A673 (cell line): ENCODE data around the gene NYNRIN. TPM values are rescaled to one million over a fixed set of nuclear protein-coding genes. Genes with fewer than 3 reads are reported as not detected.

ENCODE experiments used
- BruUV-seq: library from RNA; stranded (reverse); fragments of 400-500 nt; replicated peaks from 2 replicates; lab custom pipeline; 2021; lab: Mats Ljungman, UMichigan
- CTCF ChIA-PET: fragments of 300-600 bp; sonication (Branson Sonifier 250); formaldehyde crosslinking; loops from one replicate; lab custom pipeline; 2022; ENCODE audit warnings: antibody characterized with exemption; lab: Charles Lee
- POLR2A ChIA-PET: fragments of 300-600 bp; sonication (Branson Sonifier 250); formaldehyde crosslinking; loops from one replicate; lab custom pipeline; 2022; ENCODE audit warnings: antibody characterized with exemption; ENCODE audit not compliant: low non-redundant PET; lab: Charles Lee
- DNase-seq: peaks from one replicate; pipeline ENCODE4 v3.0.0-alpha.2; 2015; ENCODE audit warnings: low spot score
- H3K27ac ChIP-seq: fragments of 200-600 bp; sonication (generic); 2 replicates; pipeline ENCODE4 v1.5.1; 2016; ENCODE audit warnings: mixed run types, low read depth, mild to moderate bottlenecking, mixed read lengths, antibody characterized with exemption, low read length; ENCODE audit not compliant: poor library complexity, severe bottlenecking
- H3K27me3 ChIP-seq: fragments of 200-600 bp; sonication (generic); replicated peaks from 2 replicates; pipeline ENCODE4 v1.6.1; 2017; ENCODE audit warnings: mixed run types, low read depth, mild to moderate bottlenecking, mixed read lengths, antibody characterized with exemption, low read length; ENCODE audit not compliant: insufficient read depth, poor library complexity
- H3K36me3 ChIP-seq: fragments of 200-600 bp; sonication (generic); 2 replicates; pipeline ENCODE4 v1.6.1; 2016; ENCODE audit warnings: mixed run types, mild to moderate bottlenecking, mixed read lengths, antibody characterized with exemption, low read length; ENCODE audit not compliant: insufficient read depth, poor library complexity, severe bottlenecking
- H3K4me1 ChIP-seq: fragments of 200-600 bp; sonication (generic); 2 replicates; pipeline ENCODE4 v1.6.1; 2017; ENCODE audit warnings: mixed run types, mild to moderate bottlenecking, mixed read lengths, antibody characterized with exemption, low read length; ENCODE audit not compliant: insufficient read depth, poor library complexity, severe bottlenecking
- H3K4me3 ChIP-seq: fragments of 200-600 bp; sonication (generic); 2 replicates; pipeline ENCODE4 v1.5.1; 2016; ENCODE audit warnings: low read depth, mixed run types, mild to moderate bottlenecking, mixed read lengths, low read length; ENCODE audit not compliant: poor library complexity, severe bottlenecking
- H3K9me3 ChIP-seq: fragments of 200-600 bp; sonication (generic); 2 replicates; pipeline ENCODE4 v1.6.1; 2016; ENCODE audit warnings: mixed run types, low read depth, mild to moderate bottlenecking, mixed read lengths, antibody characterized with exemption, low read length; ENCODE audit not compliant: poor library complexity, severe bottlenecking
- EZH2 ChIP-seq: fragments of 200-600 bp; sonication (generic); IDR thresholded peaks from 2 replicates; pipeline ENCODE4 v1.6.1; 2017; ENCODE audit warnings: borderline replicate concordance, low read depth, mild to moderate bottlenecking, mixed read lengths, antibody characterized with exemption, low read length; ENCODE audit not compliant: poor library complexity, severe bottlenecking
- intact Hi-C: fragments of 100-400 bp; cut with micrococcal nuclease; formaldehyde crosslinking; loops from one replicate; pipeline ENCODE4 v1.10.0; 2022; ENCODE audit not compliant: unreplicated experiment
- total RNA-seq: library from RNA; stranded (reverse); gene quantifications from 2 replicates; pipeline ENCODE4 v1.2.3, GENCODE V29; 2021
- TF ChIP-seq, protein P1 (sequence below): fragments of 300-800, 200-600 bp; sonication (generic); conservative IDR thresholded peaks from 2 replicates; pipeline ENCODE4 v1.5.1; 2017; ENCODE audit warnings: low read depth, mild to moderate bottlenecking, antibody characterized with exemption, low read length, moderate library complexity, mixed read lengths

The NYNRIN gene
- total RNA-seq, 1 experiment from 2014 or later, result 8.6 TPM

- no peak for TF ChIP-seq EZH2
- TF ChIP-seq, protein P1, sequence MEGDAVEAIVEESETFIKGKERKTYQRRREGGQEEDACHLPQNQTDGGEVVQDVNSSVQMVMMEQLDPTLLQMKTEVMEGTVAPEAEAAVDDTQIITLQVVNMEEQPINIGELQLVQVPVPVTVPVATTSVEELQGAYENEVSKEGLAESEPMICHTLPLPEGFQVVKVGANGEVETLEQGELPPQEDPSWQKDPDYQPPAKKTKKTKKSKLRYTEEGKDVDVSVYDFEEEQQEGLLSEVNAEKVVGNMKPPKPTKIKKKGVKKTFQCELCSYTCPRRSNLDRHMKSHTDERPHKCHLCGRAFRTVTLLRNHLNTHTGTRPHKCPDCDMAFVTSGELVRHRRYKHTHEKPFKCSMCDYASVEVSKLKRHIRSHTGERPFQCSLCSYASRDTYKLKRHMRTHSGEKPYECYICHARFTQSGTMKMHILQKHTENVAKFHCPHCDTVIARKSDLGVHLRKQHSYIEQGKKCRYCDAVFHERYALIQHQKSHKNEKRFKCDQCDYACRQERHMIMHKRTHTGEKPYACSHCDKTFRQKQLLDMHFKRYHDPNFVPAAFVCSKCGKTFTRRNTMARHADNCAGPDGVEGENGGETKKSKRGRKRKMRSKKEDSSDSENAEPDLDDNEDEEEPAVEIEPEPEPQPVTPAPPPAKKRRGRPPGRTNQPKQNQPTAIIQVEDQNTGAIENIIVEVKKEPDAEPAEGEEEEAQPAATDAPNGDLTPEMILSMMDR, result no peak
- DNase-seq, result no peak
- Histone ChIP-seq H3K36me3 (no peaks in the 10 kb centered on the region), H3K4me1 (no peaks in the 10 kb centered on the region), H3K27ac (no peak overlapping the region), H3K4me3 (no peak overlapping the region), H3K27me3 (no peaks in the 10 kb centered on the region), H3K9me3 (no peaks in the 10 kb centered on the region)
- CTCF ChIA-PET, result interaction anchor here (1.1 kb wide), 1 partner anchor 9 kb away, joined by 6 read pairs; no protein-coding TSS in a partner anchor
- POLR2A ChIA-PET, result no interaction called here
- intact Hi-C loops, result no loop called here
- no TSS peak for BruUV-seq
Observed at GRCh38 chr14:24422694-24423601, 24.1 kb downstream of the NYNRIN start.

DNA sequence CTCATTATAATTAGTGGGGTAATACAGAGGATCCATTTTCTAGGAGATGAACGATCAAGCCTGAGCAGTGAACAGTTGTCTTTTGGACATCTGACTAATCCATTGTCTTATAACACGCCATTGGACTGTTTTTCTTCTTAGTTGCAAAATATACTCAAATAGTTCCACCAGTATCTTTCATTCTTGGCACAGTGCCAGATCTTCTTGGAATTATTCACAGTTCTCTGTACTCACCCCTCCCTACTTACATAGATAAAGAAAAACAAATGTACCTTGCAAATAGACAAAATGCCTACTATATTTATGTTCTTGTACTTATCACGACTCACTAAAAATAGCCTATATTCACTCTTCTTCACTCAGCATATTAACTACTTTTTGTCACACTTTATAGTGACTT lies 26.9 kb downstream of the NYNRIN start:
- Histone ChIP-seq H3K36me3 (no peaks in the 10 kb centered on the region), H3K4me1 (peaks cover 7% of the 10 kb centered on the region), H3K27me3 (no peaks in the 10 kb centered on the region), H3K4me3 (no peak overlapping the region), H3K27ac (no peak overlapping the region), H3K9me3 (no peaks in the 10 kb centered on the region)
- DNase-seq, result peak; percentile 64
- ChIA-PET CTCF (no interaction called here), POLR2A (no interaction called here)
- intact Hi-C loops, result no loop called here
- BruUV-seq, result no TSS peak
- TF ChIP-seq, protein P1, result no peak
- TF ChIP-seq EZH2, result no peak

DNA sequence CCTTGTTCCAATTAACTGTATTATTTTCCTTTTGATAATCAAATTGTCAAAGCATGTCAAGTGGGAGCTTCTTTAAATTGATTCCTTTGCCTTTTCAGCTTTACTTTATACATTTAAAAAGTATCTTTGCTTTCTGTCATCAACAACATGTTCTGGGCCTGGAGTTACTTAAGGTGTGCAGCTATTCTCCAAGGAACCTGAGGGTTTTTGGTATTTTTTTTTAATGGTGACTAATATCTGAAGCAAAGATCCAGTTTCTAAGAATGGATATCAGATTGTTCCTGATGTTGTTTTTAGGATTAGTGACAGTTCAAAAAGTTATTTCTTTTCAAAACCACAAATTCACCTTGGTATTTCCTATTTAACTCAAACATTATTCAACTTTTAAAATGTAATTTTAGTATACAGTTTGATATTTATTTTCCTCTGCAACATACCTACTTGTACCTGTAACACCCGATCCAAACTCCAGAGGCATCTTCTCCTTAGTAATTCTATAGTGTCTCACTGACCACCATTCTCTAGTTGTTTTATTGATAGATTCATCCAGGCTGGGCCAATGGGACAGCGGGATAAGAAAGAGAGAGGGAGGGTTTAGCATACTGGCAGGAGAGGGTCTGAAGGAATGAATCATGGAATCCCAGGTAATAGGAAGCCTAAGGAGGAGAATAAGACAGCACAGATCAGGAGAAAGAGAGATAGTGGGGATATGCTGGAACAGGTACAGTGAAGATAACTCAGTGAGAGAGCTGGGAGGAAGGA lies 27.5 kb downstream of the NYNRIN start:
- no peak for DNase-seq
- H3K9me3 ChIP-seq, result no peaks in the 10 kb centered on the region
- intact Hi-C loops, result no loop called here
- TF ChIP-seq, protein P1, result no peak
- TF ChIP-seq EZH2, result no peak
- CTCF ChIA-PET, result no interaction called here
- H3K4me1 ChIP-seq, result peaks cover 13% of the 10 kb centered on the region
- no peak overlapping the region for H3K4me3 ChIP-seq
- H3K36me3 ChIP-seq, result no peaks in the 10 kb centered on the region
- POLR2A ChIA-PET, result no interaction called here
- H3K27ac ChIP-seq, result no peak overlapping the region
- BruUV-seq, result no TSS peak
- H3K27me3 ChIP-seq, result no peaks in the 10 kb centered on the region
